Measurements from ENCODE around the gene KCTD15.

The KCTD15 gene

GRCh38 chr19:33863436-33863835 lies 66.8 kb downstream of the KCTD15 start:
- Mint-ChIP-seq H3K27ac (ENCODE audit: low read depth) (no peak overlapping the region), H3K4me1 (no peaks in the 10 kb centered on the region), H3K27me3 (peaks cover 16% of the 10 kb centered on the region), H3K9me3 (no peaks in the 10 kb centered on the region), H3K36me3 (ENCODE audit: insufficient read depth) (peaks cover 1% of the 10 kb centered on the region), H3K4me3 (no peak overlapping the region)
- no peak for DNase-seq (ENCODE audit: low spot score in 2 of 2)
- ATAC-seq (replicated peaks; ENCODE audit: extremely low read depth, poor library complexity, severe bottlenecking) = no peak

- Mint-ChIP-seq H3K36me3 (ENCODE audit: insufficient read depth) (no peaks in the 10 kb centered on the region), H3K27me3 (peaks cover 26% of the 10 kb centered on the region), H3K27ac (ENCODE audit: low read depth) (no peak overlapping the region), H3K4me3 (no peak overlapping the region), H3K4me1 (no peaks in the 10 kb centered on the region), H3K9me3 (no peaks in the 10 kb centered on the region)
- DNase-seq (ENCODE audit: low spot score in 2 of 2) (no peak), ATAC-seq (replicated peaks; ENCODE audit: extremely low read depth, poor library complexity, severe bottlenecking) (no peak)
Observed at GRCh38 chr19:33864311-33864850, 67.7 kb downstream of the KCTD15 start.

GRCh38 chr19:33865306-33865705 lies 68.6 kb downstream of the KCTD15 start:
- H3K27ac Mint-ChIP-seq (ENCODE audit: low read depth) = no peak overlapping the region
- no peak overlapping the region for H3K4me3 Mint-ChIP-seq
- H3K36me3 Mint-ChIP-seq (ENCODE audit: insufficient read depth) = no peaks in the 10 kb centered on the region
- H3K27me3 Mint-ChIP-seq = peaks cover 27% of the 10 kb centered on the region
- no peaks in the 10 kb centered on the region for H3K9me3 Mint-ChIP-seq
- H3K4me1 Mint-ChIP-seq = no peaks in the 10 kb centered on the region
- ATAC-seq (replicated peaks; ENCODE audit: extremely low read depth, poor library complexity, severe bottlenecking) (no peak), DNase-seq (ENCODE audit: low spot score in 2 of 2) (no peak)

All from central memory CD8-positive, alpha-beta T cell (primary cell).